Large intestine (tissue), 3 donors: Measurements from ENCODE around the gene ZDHHC17. TPM values are rescaled to one million over a fixed set of nuclear protein-coding genes. Genes with fewer than 3 reads are reported as not detected.
A peak's percentile ranks its signal among the peaks of the same experiment; 100 is the strongest.

Experiments used
- DNase-seq, 2 donors: peaks; one replicate each; pipeline versions ENCODE4 v3.0.0 to v3.0.0-alpha.2; 2013
- H3K27ac ChIP-seq: one replicate; pipeline ENCODE4 v1.5.1; 2013; ENCODE audit warnings: low read length
- H3K27me3 ChIP-seq: 2 replicates; pipeline ENCODE4 v1.6.1; 2013; ENCODE audit warnings: low read length; ENCODE audit not compliant: control insufficient read depth, insufficient read depth
- H3K36me3 ChIP-seq: 2 replicates; pipeline ENCODE4 v1.6.1; 2013; ENCODE audit warnings: low read length; ENCODE audit not compliant: control insufficient read depth, insufficient read depth
- H3K4me1 ChIP-seq: one replicate; pipeline ENCODE4 v1.6.1; 2013; ENCODE audit warnings: low read length; ENCODE audit not compliant: control insufficient read depth, insufficient read depth
- H3K4me3 ChIP-seq: one replicate; pipeline ENCODE4 v1.5.1; 2013; ENCODE audit warnings: low read length
- H3K9me3 ChIP-seq: one replicate; pipeline ENCODE4 v1.6.1; 2013; ENCODE audit warnings: mild to moderate bottlenecking, low read depth, low read length, moderate library complexity; ENCODE audit not compliant: control insufficient read depth
- WGBS: methylation state at CpG from one replicate; pipeline ENCODE4 v1.1.5; 2013; ENCODE audit warnings: low lambda C conversion rate; ENCODE audit not compliant: insufficient coverage; 5-methylcytosine and 5-hydroxymethylcytosine counted together
- polyA plus RNA-seq: library from polyadenylated mRNA; unstranded; fragments of 120-200 nt; gene quantifications from one replicate; pipeline ENCODE4 v1.2.1, GENCODE V29; 2013

The ZDHHC17 gene
- polyA plus RNA-seq, 1 donor: 44.5 TPM

DNA sequence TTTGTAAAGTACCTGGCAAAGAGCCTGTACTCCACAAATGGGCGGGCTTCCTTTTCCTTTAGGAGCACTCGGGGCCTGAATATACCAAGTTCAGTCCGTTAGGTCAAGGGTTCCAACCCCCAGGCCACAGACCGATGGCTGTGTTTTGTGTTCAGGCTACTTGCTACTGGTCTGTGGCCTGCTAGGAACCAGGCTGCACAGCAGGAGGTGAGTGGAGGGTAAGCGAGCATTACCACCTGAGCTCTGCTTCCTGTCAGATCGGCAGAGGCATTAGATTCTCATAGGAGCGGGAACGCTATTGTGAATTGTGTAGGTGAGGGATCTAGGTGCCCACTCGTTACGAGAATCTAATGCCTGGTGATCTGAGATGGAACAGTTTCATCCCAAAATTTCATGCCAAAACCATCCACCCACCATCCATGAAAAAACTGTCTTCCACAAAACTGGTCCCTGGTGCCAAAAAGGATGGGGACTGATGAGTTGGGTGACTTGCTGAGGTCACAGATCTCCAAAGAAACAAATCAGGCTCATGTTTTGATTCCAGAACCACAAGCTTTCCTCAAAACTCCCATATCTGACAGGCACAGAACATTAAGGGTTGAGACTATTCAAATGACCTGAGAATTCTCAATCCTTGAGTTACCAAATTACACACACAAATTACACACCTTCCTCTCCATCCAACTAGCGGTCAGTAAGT is 110.7 kb downstream of the ZDHHC17 start:
- Histone ChIP-seq H3K4me3 (no peak overlapping the region), H3K27me3 (peaks cover 20% of the 10 kb centered on the region), H3K27ac (no peak overlapping the region), H3K4me1 (peaks cover 6% of the 10 kb centered on the region), H3K36me3 (no peaks in the 10 kb centered on the region), H3K9me3 (no peaks in the 10 kb centered on the region)
- WGBS: no CpG with 5 or more reads among the region's 11 CpGs
- DNase-seq: no peak

DNA sequence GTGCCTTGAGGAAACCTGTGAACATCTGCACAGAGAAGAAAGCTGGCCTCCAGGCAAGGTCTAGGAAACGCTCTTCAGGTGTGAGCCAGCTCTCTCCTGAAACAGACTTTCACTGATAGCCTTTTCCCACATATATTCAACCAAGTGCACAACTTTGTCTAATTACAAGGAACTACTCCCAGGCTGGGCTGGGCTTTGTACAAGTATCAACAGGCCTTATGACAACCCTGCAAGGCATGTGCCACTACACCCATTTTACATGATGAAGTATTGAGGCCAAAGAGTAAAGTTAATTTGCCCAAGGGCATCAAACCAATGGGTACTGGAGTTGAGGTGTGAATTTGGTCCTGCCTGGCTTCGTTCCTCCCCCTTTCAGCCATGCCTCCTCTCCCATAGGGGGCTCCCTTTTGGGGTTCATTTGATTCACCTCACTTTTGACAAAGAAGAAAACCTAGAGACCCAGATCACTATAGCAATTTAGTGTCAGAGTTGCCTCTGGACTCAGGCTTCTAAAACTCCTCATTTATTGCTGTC is 112.8 kb downstream of the ZDHHC17 start:
- no CpG with 5 or more reads among the region's 2 CpGs for WGBS
- H3K36me3 ChIP-seq: no peaks in the 10 kb centered on the region
- peaks cover 6% of the 10 kb centered on the region for H3K4me1 ChIP-seq
- H3K27me3 ChIP-seq: peaks cover 20% of the 10 kb centered on the region
- H3K27ac ChIP-seq: no peak overlapping the region
- no peaks in the 10 kb centered on the region for H3K9me3 ChIP-seq
- DNase-seq: no peak
- no peak overlapping the region for H3K4me3 ChIP-seq

DNA sequence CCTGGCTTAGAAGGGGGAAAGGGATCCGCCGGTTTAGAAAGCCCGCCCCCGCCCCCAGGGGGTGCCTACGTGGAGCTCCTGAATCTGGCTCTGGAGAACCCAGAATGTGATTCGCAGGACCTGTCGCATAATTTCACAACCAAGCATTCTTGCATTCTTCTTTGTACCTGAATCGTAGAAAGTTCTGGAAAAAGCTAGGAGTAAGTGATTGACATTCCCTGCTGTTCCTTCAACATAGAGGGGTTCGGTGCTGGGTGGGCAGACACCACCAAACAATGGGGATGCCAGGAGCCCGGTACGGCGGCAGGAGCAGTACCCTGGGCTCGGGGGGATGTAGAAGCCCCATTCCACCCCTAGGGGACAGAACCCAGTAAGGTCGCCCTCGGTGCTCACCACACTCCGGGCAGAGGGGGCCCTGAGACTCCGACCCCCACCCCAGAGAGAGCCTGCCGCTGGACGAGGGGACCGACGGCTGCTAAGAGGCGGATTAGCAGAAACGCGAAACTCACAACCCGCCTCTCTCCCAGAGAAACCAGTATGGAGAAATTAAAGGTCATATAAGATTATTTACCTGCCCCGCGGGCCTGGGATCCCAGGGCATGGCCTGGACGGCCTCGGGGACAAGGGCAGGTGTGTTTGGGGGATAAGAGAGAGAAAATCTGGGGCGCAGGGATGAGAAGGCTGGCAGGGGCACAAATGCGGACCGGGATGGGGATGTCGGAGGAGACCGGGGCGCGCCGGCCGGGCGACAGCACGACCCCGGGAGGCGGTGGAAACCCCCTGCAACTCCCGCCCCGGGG is 114.4 kb downstream of the ZDHHC17 start:
- no CpG with 5 or more reads among the region's 44 CpGs for WGBS
- no peaks in the 10 kb centered on the region for H3K36me3 ChIP-seq
- peaks cover 20% of the 10 kb centered on the region for H3K27me3 ChIP-seq
- peak overlapping the region; percentile 34 for H3K27ac ChIP-seq
- peak overlapping the region; percentile 73 for H3K4me3 ChIP-seq
- no peak for DNase-seq
- no peaks in the 10 kb centered on the region for H3K9me3 ChIP-seq
- H3K4me1 ChIP-seq: peaks cover 6% of the 10 kb centered on the region

DNA sequence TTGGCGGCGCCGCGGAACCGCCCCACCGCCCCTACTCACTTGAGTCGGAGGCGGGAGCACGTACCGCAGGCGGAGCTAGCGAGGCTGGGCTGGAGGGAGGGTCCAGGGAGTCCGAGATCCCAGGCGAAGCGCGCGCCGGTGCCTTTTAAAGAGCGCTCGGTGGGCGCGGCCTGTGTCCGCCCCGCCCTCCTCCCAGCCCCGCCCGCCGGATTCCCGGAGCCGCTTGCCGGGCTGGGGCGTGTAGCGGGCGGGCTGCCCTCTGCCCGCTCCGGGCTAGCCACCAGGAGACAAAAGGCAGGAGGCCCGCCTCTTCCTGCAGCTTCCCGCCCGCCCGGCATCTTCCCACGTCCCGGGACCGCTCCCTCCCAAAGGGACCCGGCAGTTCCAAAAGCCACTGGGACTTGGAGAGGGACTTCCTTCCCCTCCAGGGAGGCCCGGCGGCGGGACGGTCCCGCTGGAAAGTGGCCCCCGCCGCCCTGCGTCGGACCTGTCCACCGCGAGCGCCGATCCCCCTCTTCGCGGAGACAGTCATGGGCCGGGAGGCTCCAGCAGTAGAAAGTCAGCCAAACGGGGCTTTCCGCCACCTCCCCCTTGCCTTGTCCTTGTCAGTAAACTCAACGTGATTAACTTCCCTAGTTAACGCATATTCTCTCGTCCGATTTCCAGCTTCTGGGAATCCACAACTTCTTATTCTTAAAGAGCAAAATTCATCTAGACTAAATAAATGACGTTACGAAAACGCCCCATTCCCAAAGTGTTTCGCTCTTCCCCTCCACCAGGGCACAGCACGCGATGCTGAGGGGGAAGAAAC is 115.2 kb downstream of the ZDHHC17 start, which contains the start of gene CSRP2:
TSS of gene CSRP2 (minus strand) at position 121 of the 811 bp plus-strand sequence. CDS start 12,759 bp downstream, outside the sequence.
- Histone ChIP-seq H3K4me1 (peaks cover 6% of the 10 kb centered on the region), H3K27me3 (peaks cover 20% of the 10 kb centered on the region)
- no CpG with 5 or more reads among the region's 71 CpGs for WGBS

DNA sequence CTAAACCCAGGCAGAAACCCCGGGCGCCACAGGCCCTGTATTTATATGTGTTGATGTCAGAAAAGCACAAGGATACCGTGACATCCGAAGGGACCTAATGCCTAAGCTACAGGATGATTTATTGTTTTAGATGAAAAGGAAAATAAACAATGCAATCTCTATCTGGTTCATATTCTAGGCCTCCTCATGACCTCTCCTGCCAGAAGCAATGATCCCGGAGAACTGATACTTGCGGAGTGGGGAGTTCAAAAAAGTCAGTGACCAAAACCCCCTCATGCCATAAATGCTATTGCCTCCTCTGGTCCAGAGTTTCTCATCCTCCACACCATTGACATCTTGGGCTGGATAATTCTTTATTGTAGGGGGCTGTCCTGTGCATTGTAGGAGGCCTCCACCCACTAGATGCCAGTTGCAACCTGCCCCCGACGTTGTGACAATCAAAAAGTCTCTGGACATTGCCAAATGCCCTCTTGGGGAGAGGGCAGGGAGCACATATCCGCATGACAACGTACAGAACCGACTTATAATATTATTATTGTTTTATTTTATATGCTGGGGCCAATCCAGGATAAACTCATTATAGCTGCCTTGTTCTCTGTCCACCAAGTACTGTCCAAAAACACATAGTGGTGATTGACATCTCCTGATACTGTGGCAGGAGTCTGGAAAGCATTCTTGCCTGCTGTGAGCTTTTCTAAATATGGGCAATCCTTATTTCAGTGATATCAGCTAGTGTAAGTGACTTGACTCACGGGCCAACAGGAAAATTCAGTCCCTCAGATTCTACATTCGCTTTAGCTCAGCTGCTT is 116.0 kb downstream of the ZDHHC17 start:
- peak overlapping the region; percentile 70 for H3K27ac ChIP-seq
- no peaks in the 10 kb centered on the region for H3K36me3 ChIP-seq
- H3K4me3 ChIP-seq: peak overlapping the region; percentile 73
- DNase-seq: no peak
- H3K4me1 ChIP-seq: peaks cover 6% of the 10 kb centered on the region
- H3K27me3 ChIP-seq: peaks cover 20% of the 10 kb centered on the region
- WGBS: 50% methylated on average over 4 of the region's 13 CpGs
- H3K9me3 ChIP-seq: no peaks in the 10 kb centered on the region

More for the DNA sequence above, 115.2 kb downstream of the ZDHHC17 start, which contains the start of gene CSRP2:
- H3K36me3 ChIP-seq: no peaks in the 10 kb centered on the region
- no peaks in the 10 kb centered on the region for H3K9me3 ChIP-seq
- H3K27ac ChIP-seq: peak within 1 kb of the TSS; percentile 70
- H3K4me3 ChIP-seq: peak within 1 kb of the TSS; percentile 73
- peak; percentile 77 to 88 for DNase-seq

DNA sequence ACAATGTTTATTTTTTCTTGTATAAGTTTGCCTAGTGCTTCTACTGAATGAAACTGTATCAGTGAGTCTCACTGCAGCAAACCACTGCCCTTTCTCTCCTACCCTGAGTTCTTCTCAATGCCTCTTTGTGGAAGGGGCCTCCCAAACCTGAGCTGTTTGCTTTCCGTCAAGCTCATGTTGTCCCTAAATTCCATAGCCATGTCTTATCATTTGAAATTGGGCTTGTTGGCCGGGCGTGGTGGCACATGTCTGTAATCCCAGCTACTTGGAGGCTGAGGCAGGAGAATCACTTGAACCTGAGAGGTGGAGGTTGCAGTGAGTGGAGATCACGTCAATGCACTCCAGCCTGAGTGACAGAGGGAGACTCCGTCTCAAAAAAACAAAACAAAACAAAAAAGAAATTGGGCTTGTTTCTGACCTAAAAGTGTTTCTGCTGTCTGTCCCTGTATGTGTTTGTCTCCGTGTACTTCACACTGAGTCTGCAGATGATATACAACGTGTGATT is 116.7 kb downstream of the ZDHHC17 start:
- peaks cover 20% of the 10 kb centered on the region for H3K27me3 ChIP-seq
- WGBS: 90% methylated on average over 2 of the region's 7 CpGs
- H3K4me1 ChIP-seq: peaks cover 6% of the 10 kb centered on the region
- DNase-seq: no peak
- H3K36me3 ChIP-seq: no peaks in the 10 kb centered on the region
- no peak overlapping the region for H3K4me3 ChIP-seq
- H3K9me3 ChIP-seq: no peaks in the 10 kb centered on the region
- no peak overlapping the region for H3K27ac ChIP-seq

DNA sequence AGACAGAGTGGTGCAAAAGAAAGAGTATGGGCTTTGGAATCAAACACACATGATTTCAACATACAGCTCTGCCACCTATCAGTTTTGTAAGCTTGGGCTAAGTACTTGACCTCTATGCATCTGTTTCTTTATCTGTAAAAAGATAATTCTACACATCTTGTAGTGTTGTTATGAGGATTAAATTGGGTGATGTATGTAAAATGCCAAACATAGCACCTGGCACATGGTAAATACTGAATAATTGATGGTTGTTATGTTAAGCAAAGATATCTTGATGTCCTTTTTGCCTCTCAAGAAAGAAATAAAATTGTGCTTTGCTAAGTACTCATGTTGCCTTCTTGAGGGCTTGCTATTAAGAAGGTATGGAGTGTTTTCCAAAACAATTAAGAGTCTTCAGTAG is 117.2 kb downstream of the ZDHHC17 start:
- H3K27ac ChIP-seq: no peak overlapping the region
- no peaks in the 10 kb centered on the region for H3K36me3 ChIP-seq
- H3K27me3 ChIP-seq: peaks cover 20% of the 10 kb centered on the region
- peaks cover 6% of the 10 kb centered on the region for H3K4me1 ChIP-seq
- no peaks in the 10 kb centered on the region for H3K9me3 ChIP-seq
- no peak overlapping the region for H3K4me3 ChIP-seq
- DNase-seq: no peak

DNA sequence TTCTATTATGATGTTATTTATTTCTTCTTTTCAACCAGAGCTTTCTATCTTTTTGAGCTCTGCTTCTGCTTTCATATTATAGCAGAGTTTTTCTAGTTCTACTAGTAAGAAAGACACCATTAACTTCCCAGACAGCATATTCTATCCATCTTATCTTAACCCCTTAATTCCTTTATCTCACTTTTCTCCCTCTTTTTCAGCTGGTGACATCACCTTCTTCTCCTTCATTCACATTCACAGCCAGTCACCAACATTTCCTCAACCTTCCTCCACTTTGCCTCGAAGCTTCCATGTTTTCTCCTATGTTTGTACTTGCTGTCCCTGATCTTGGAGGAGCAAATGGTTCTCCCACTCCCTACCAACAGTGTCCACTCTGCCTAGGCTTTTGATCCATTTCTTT is 118.5 kb downstream of the ZDHHC17 start:
- Histone ChIP-seq H3K4me3 (no peak overlapping the region), H3K27me3 (peaks cover 11% of the 10 kb centered on the region), H3K4me1 (peaks cover 6% of the 10 kb centered on the region), H3K27ac (no peak overlapping the region), H3K36me3 (no peaks in the 10 kb centered on the region), H3K9me3 (no peaks in the 10 kb centered on the region)
- 100% methylated on average over 1 of the region's 1 CpG for WGBS
- no peak for DNase-seq

DNA sequence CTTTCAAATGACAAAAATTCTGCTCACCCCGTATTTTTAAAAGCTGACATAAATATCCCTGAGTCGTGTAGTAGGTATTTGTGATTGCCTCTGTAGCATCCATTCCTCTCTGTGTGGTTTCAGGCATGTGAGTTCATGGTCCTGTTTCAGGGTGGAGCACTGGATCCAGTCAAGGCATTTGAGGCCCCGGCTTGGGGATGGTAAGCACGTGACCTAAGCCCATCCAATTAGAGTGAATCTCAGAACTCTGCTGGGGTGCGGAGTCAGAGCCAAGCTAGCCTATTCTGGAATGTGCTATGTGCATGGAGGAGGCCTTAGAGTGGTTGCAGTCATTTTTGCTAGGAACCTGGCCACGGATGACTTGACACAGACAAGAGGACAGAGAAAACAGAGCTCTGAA is 119.2 kb downstream of the ZDHHC17 start:
- Histone ChIP-seq H3K4me1 (peaks cover 3% of the 10 kb centered on the region), H3K9me3 (no peaks in the 10 kb centered on the region), H3K36me3 (no peaks in the 10 kb centered on the region), H3K27me3 (peaks cover 6% of the 10 kb centered on the region), H3K4me3 (no peak overlapping the region), H3K27ac (no peak overlapping the region)
- no CpG with 5 or more reads among the region's 6 CpGs for WGBS
- DNase-seq: no peak
